Cerebellar cortex (tissue), 1 donor: Measurements from ENCODE around the gene DOCK9.
A peak's percentile ranks its signal among the peaks of the same experiment; 100 is the strongest.

Experiments
- DNase-seq: peaks from one replicate; pipeline ENCODE4 v3.0.0-alpha.2; 2015; ENCODE audit warnings: low spot score

DOCK9 gene

GRCh38 chr13:98998831-98999638 lies 21.2 kb upstream of the DOCK9 start:
- no peak for DNase-seq

GRCh38 chr13:98997738-98998641 lies 20.1 kb upstream of the DOCK9 start:
- no peak for DNase-seq

GRCh38 chr13:98997011-98997730 lies 19.3 kb upstream of the DOCK9 start:
- no peak for DNase-seq

- DNase-seq: no peak
Observed at GRCh38 chr13:98996046-98996445, 18.2 kb upstream of the DOCK9 start.

- no peak for DNase-seq
Observed at GRCh38 chr13:98994896-98995295, 17.0 kb upstream of the DOCK9 start.

- no peak for DNase-seq
Observed at GRCh38 chr13:98994080-98994479, 16.2 kb upstream of the DOCK9 start.

- DNase-seq: no peak
Observed at GRCh38 chr13:98992355-98992754, 14.5 kb upstream of the DOCK9 start.

GRCh38 chr13:98990701-98991100 lies 12.8 kb upstream of the DOCK9 start:
- DNase-seq: no peak

GRCh38 chr13:98989469-98990235 lies 11.8 kb upstream of the DOCK9 start:
- no peak for DNase-seq

- no peak for DNase-seq
Observed at GRCh38 chr13:98988780-98989179, 10.9 kb upstream of the DOCK9 start.

GRCh38 chr13:98988277-98988676 lies 10.4 kb upstream of the DOCK9 start:
- DNase-seq: no peak

- DNase-seq: no peak
Observed at GRCh38 chr13:98987275-98987674, 9.4 kb upstream of the DOCK9 start.

- DNase-seq: no peak
Observed at GRCh38 chr13:98986226-98986846, 8.5 kb upstream of the DOCK9 start.

- no peak for DNase-seq
Observed at GRCh38 chr13:98985591-98985990, 7.7 kb upstream of the DOCK9 start.

GRCh38 chr13:98984983-98985382 lies 7.1 kb upstream of the DOCK9 start:
- DNase-seq: no peak

GRCh38 chr13:98984118-98984517 lies 6.3 kb upstream of the DOCK9 start:
- no peak for DNase-seq

- DNase-seq: no peak
Observed at GRCh38 chr13:98983182-98983581, 5.3 kb upstream of the DOCK9 start.

GRCh38 chr13:98981369-98982080 lies 3.7 kb upstream of the DOCK9 start:
- no peak for DNase-seq

- DNase-seq: no peak
Observed at GRCh38 chr13:98979012-98979660, 1.3 kb upstream of the DOCK9 start.

- peak; percentile 32 for DNase-seq
Observed at GRCh38 chr13:98978280-98978679, 416 bp upstream of the DOCK9 start.
